Spleen (tissue), 11 donors: ENCODE measurements around the gene MAMDC2. TPM values are rescaled to one million over a fixed set of nuclear protein-coding genes. Genes with fewer than 3 reads are reported as not detected.

Experiments
- DNase-seq: peaks from one replicate; pipeline ENCODE4 v3.0.0-alpha.2; 2020
- H3K27ac ChIP-seq, 8 donors: fragments of 200-600 bp; sonication (generic) in 7 of 8; 1 replicate in 4 of 8; 2 replicates in 4 of 8; pipeline versions ENCODE4 v1.5.0 to v1.8.0; 2016 to 2021; ENCODE audit warnings: inconsistent platforms in 4 of 8, mild to moderate bottlenecking in 4 of 8, moderate library complexity in 1 of 8
- H3K27me3 ChIP-seq, 7 donors: fragments of 200-600 bp; sonication (generic) in 6 of 7; replicated peaks in 1 of 7; 1 replicate in 4 of 7; 2 replicates in 3 of 7; pipeline versions ENCODE4 v1.5.0 to v1.8.0; 2016 to 2021; ENCODE audit warnings: inconsistent platforms in 3 of 7, mild to moderate bottlenecking in 1 of 7
- H3K36me3 ChIP-seq, 6 donors: fragments of 200-600 bp; sonication (generic) in 5 of 6; 1 replicate in 4 of 6; 2 replicates in 2 of 6; pipeline versions ENCODE4 v1.5.0 to v1.8.0; 2016 to 2021; ENCODE audit warnings: inconsistent platforms in 2 of 6
- H3K4me1 ChIP-seq, 6 donors: fragments of 200-600 bp; sonication (generic) in 5 of 6; 1 replicate in 3 of 6; 2 replicates in 3 of 6; pipeline versions ENCODE4 v1.5.0 to v1.8.0; 2016 to 2021; ENCODE audit warnings: inconsistent platforms in 3 of 6
- H3K4me3 ChIP-seq, 8 donors: fragments of 200-600 bp; sonication (generic) in 7 of 8; 1 replicate in 4 of 8; 2 replicates in 4 of 8; pipeline versions ENCODE4 v1.5.0 to v1.8.0; 2016 to 2021; ENCODE audit warnings: inconsistent platforms in 4 of 8, mild to moderate bottlenecking in 4 of 8, moderate library complexity in 2 of 8
- H3K9me3 ChIP-seq, 8 donors: fragments of 200-600 bp; sonication (generic) in 7 of 8; 1 replicate in 4 of 8; 2 replicates in 4 of 8; pipeline versions ENCODE4 v1.5.0 to v1.8.0; 2016 to 2021; ENCODE audit warnings: inconsistent platforms in 4 of 8
- CTCF ChIP-seq, 11 experiments: fragments of 200-600 bp in 7 of 11; fragments of 450-650 bp in 4 of 11; sonication (generic) in 4 of 11; IDR thresholded peaks in 8 of 11; conservative IDR thresholded peaks in 3 of 11; 1 replicate in 7 of 11; 2 replicates in 4 of 11; pipeline versions ENCODE4 v1.4.0 to v1.8.0; 2016 to 2021; ENCODE audit warnings: antibody characterized with exemption in 11 of 11, inconsistent platforms in 4 of 11, mild to moderate bottlenecking in 1 of 11
- POLR2A ChIP-seq, 3 donors: fragments of 450-650 bp; IDR thresholded peaks; one replicate each; pipeline ENCODE4 v1.5.1; 2017; ENCODE audit warnings: antibody characterized with exemption in 3 of 3, mild to moderate bottlenecking in 1 of 3
- POLR2AphosphoS5 ChIP-seq, 3 donors: sonication (generic); formaldehyde crosslinking; IDR thresholded peaks; one replicate each; pipeline ENCODE4 v1.5.1; 2017; ENCODE audit warnings: antibody characterized with exemption in 3 of 3
- WGBS, 5 donors: extraction: QIAGEN DNeasy Blood & Tissue Kit in 3 of 5; methylation state at CpG; one replicate each; pipeline versions ENCODE4 v1.1.5 to v1.1.7; 2013 to 2018; 5-methylcytosine and 5-hydroxymethylcytosine counted together
- intact Hi-C: fragments of 100-400 bp; cut with DNase I; formaldehyde crosslinking; loops from one replicate; pipeline ENCODE4 v1.15.0; 2023; ENCODE audit warnings: low total_unique reads
- polyA plus RNA-seq, 3 donors: library from polyadenylated mRNA; stranded (reverse); fragments of 200-250 nt; gene quantifications; one replicate each; pipeline ENCODE4 v1.2.1, GENCODE V29; 2013
- total RNA-seq, 7 donors: library from RNA; depleted of rRNA in 3 of 7; stranded (reverse); fragments of >200 nt in 3 of 7; fragmentation: NEBNext Ultra II Directional in 4 of 7; extraction: Animal tissue kit (Norgen Biotek cat#: 25700) in 4 of 7; gene quantifications; one replicate each; pipeline versions ENCODE4 v1.1.0 to v1.2.1, GENCODE V29; 2016 to 2021
- donor health status: healthy with polysubstance abuse.
- donor health status: DM: no; HTN: no; CAD: no; lungs with moderate emphysema.
- donor health status: DM: no; HTN: no; CAD: no.
- donor health status: Bipolar disorder and iron deficiency.
- donor health status: healthy.
- donor health status: DM: no; HTN: no; CAD: no.
- donor health status: DM: yes; HTN: yes; CAD: no.

MAMDC2 gene
- total and polyA plus RNA-seq, 10 donors = 1.5 to 65.5 (median 14.5) TPM

DNA sequence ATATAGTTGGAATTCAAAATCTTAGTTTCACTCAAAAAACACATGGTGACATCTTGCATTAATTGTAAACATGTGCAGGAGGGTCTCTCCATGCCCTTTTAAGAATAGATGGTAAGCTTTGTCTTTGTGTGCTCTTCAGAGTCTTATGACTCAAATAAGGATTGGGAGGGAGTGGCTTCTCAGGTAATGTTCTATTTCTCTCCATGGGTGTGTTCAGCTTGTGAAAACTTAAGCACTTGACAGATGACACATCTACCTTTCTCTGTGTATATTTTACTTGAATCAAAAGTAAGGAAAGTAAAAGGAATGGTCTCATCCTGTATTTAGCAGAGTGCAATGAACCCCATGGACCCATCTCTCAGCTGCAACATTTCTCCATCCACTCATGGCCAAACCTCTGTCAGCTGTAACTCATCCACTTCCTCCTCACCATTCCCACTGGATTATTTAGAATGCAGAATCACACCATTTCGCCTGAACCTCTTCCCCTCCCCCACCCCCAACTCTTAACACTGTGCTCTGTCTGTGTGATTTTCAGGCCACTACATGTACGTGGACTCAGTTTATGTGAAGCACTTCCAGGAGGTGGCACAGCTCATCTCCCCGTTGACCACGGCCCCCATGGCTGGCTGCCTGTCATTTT is 82.1 kb downstream of the MAMDC2 start:
- Histone ChIP-seq H3K36me3 (no peaks in the 10 kb centered on the region), H3K27me3 (no peaks in the 10 kb centered on the region), H3K27ac (no peak overlapping the region), H3K4me3 (no peak overlapping the region), H3K9me3 (no peaks in the 10 kb centered on the region), H3K4me1 (no peaks in the 10 kb centered on the region)
- intact Hi-C loops = no loop called here
- no peak for TF ChIP-seq POLR2AphosphoS5 (IDR thresholded peaks at IDR 0.05)
- no peak for TF ChIP-seq CTCF (IDR thresholded peaks at IDR 0.05 in 8 of 11, conservative IDR thresholded peaks at IDR 0.05 in 3 of 11)
- no peak for TF ChIP-seq POLR2A (IDR thresholded peaks at IDR 0.05)
- WGBS, 5 donors = 77 to 82% (median 80%) methylated on average over 4 of the region's 4 CpGs
- DNase-seq = no peak

GRCh38 chr9:70127036-70127435 is 83.4 kb downstream of the MAMDC2 start:
- no peaks in the 10 kb centered on the region for H3K36me3 ChIP-seq
- intact Hi-C loops = no loop called here
- H3K4me3 ChIP-seq = no peak overlapping the region
- no peak for DNase-seq
- TF ChIP-seq CTCF (IDR thresholded peaks at IDR 0.05 in 8 of 11, conservative IDR thresholded peaks at IDR 0.05 in 3 of 11) (no peak), POLR2A (IDR thresholded peaks at IDR 0.05) (no peak), POLR2AphosphoS5 (IDR thresholded peaks at IDR 0.05) (no peak)
- H3K27me3 ChIP-seq = no peaks in the 10 kb centered on the region
- no peaks in the 10 kb centered on the region for H3K9me3 ChIP-seq
- no peaks in the 10 kb centered on the region for H3K4me1 ChIP-seq
- no peak overlapping the region for H3K27ac ChIP-seq
- 82 to 94% (median 87%) methylated on average over 6 of the region's 6 CpGs for WGBS, 5 donors

- no peak overlapping the region for H3K27ac ChIP-seq
- intact Hi-C loops = no loop called here
- no peaks in the 10 kb centered on the region for H3K27me3 ChIP-seq
- H3K36me3 ChIP-seq = no peaks in the 10 kb centered on the region
- DNase-seq = no peak
- no peak overlapping the region for H3K4me3 ChIP-seq
- H3K4me1 ChIP-seq = no peaks in the 10 kb centered on the region
- WGBS, 5 donors = 74 to 90% (median 84%) methylated on average over 7 of the region's 7 CpGs
- TF ChIP-seq POLR2AphosphoS5 (IDR thresholded peaks at IDR 0.05) = no peak
- TF ChIP-seq POLR2A (IDR thresholded peaks at IDR 0.05) = no peak
- TF ChIP-seq CTCF (IDR thresholded peaks at IDR 0.05 in 8 of 11, conservative IDR thresholded peaks at IDR 0.05 in 3 of 11) = no peak
- H3K9me3 ChIP-seq = no peaks in the 10 kb centered on the region
Measured at GRCh38 chr9:70127540-70128416, 84.1 kb downstream of the MAMDC2 start.

DNA sequence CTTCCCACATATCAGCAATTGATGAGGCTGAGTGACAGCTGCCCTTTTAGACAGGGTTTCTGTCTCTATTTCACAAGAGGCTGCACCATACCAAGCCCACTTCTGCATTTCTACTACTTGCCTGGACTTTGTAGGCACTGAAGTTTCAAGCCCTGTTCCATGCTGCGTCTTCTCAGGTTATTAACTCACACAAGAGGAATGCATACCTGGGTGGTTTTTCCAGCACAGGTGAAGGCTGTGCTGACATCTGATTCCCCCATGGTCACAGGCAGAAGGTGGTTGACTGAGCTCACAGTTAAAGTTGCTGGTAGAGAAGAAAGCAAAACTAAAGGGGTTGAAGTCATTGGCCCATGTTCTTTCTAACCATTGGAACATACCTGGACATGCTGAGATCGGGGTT is 86.6 kb downstream of the MAMDC2 start:
- Histone ChIP-seq H3K9me3 (no peaks in the 10 kb centered on the region), H3K36me3 (no peaks in the 10 kb centered on the region), H3K4me3 (no peak overlapping the region), H3K4me1 (no peaks in the 10 kb centered on the region), H3K27me3 (no peaks in the 10 kb centered on the region), H3K27ac (no peak overlapping the region)
- no peak for DNase-seq
- TF ChIP-seq POLR2A (IDR thresholded peaks at IDR 0.05) (no peak), CTCF (IDR thresholded peaks at IDR 0.05 in 8 of 11, conservative IDR thresholded peaks at IDR 0.05 in 3 of 11) (no peak)
- intact Hi-C loops = no loop called here
- WGBS, 5 donors = 67 to 91% (median 80%) methylated on average over 2 of the region's 2 CpGs
